Liver (tissue), 9 donors: ENCODE data around the gene TMCC2. TPM values are rescaled to one million over a fixed set of nuclear protein-coding genes. Genes with fewer than 3 reads are reported as not detected.
A peak's percentile ranks its signal among the peaks of the same experiment; 100 is the strongest.

Source experiments
- DNase-seq: peaks from one replicate; pipeline ENCODE4 v3.0.0-alpha.2; 2017; ENCODE audit warnings: low spot score
- H3K27ac ChIP-seq, 2 donors: one replicate each; pipeline ENCODE4 v1.7.0; 2013; ENCODE audit warnings: inconsistent platforms in 2 of 2, low read length in 2 of 2, control low read depth in 1 of 2, low read depth in 1 of 2, mild to moderate bottlenecking in 1 of 2
- H3K27me3 ChIP-seq, 4 donors: one replicate each; pipeline versions ENCODE4 v1.6.1 to v1.7.0; 2013; ENCODE audit warnings: low read length in 3 of 4, inconsistent platforms in 1 of 4, mild to moderate bottlenecking in 1 of 4, moderate library complexity in 1 of 4; ENCODE audit not compliant: control insufficient read depth in 4 of 4, insufficient read depth in 4 of 4
- H3K36me3 ChIP-seq, 4 donors: one replicate each; pipeline versions ENCODE4 v1.6.1 to v1.7.0; 2013; ENCODE audit warnings: low read length in 3 of 4, mild to moderate bottlenecking in 3 of 4, low read depth in 1 of 4, moderate library complexity in 1 of 4; ENCODE audit not compliant: control insufficient read depth in 4 of 4, insufficient read depth in 3 of 4
- H3K4me1 ChIP-seq, 4 donors: one replicate each; pipeline versions ENCODE4 v1.6.1 to v1.7.0; 2013; ENCODE audit warnings: low read length in 3 of 4, mild to moderate bottlenecking in 3 of 4, moderate library complexity in 1 of 4; ENCODE audit not compliant: control insufficient read depth in 4 of 4, insufficient read depth in 4 of 4
- H3K4me3 ChIP-seq, 3 donors: one replicate each; pipeline versions ENCODE4 v1.6.1 to v1.7.0; 2013; ENCODE audit warnings: low read length in 3 of 3, control low read depth in 1 of 3, low read depth in 1 of 3, mild to moderate bottlenecking in 1 of 3
- H3K9ac ChIP-seq, 2 donors: one replicate each; pipeline ENCODE4 v1.7.0; 2013; ENCODE audit warnings: low read length in 2 of 2, mild to moderate bottlenecking in 2 of 2, moderate library complexity in 2 of 2, control low read depth in 1 of 2, low read depth in 1 of 2
- H3K9me3 ChIP-seq, 4 donors: one replicate each; pipeline versions ENCODE4 v1.6.1 to v1.7.0; 2013; ENCODE audit warnings: low read length in 3 of 4; ENCODE audit not compliant: control insufficient read depth in 4 of 4
- EGR1 ChIP-seq, 2 donors: IDR thresholded peaks; 2 replicates each; pipeline ENCODE4 v1.6.1; 2016 to 2018; ENCODE audit warnings: antibody characterized with exemption in 2 of 2, low read depth in 2 of 2
- FOXA1 ChIP-seq: IDR thresholded peaks from 2 replicates; pipeline ENCODE4 v1.6.1; 2016; ENCODE audit warnings: antibody characterized with exemption
- FOXA2 ChIP-seq: IDR thresholded peaks from 2 replicates; pipeline ENCODE4 v1.6.1; 2016; ENCODE audit warnings: antibody characterized with exemption
- GABPA ChIP-seq, 2 donors: IDR thresholded peaks in 1 of 2; conservative IDR thresholded peaks in 1 of 2; 2 replicates each; pipeline ENCODE4 v1.6.1; 2016; ENCODE audit warnings: antibody characterized with exemption in 2 of 2, mild to moderate bottlenecking in 1 of 2, moderate library complexity in 1 of 2
- HNF4A ChIP-seq, 2 donors: conservative IDR thresholded peaks; 2 replicates each; pipeline ENCODE4 v1.6.1; 2016; ENCODE audit warnings: antibody characterized with exemption in 2 of 2, mild to moderate bottlenecking in 2 of 2
- HNF4G ChIP-seq: IDR thresholded peaks from 2 replicates; pipeline ENCODE4 v1.6.1; 2016; ENCODE audit warnings: antibody characterized with exemption
- JUND ChIP-seq, 2 donors: IDR thresholded peaks; 2 replicates each; pipeline ENCODE4 v1.6.1; 2016; ENCODE audit warnings: antibody characterized with exemption in 2 of 2
- NR2F2 ChIP-seq: IDR thresholded peaks from 2 replicates; pipeline ENCODE4 v1.6.1; 2016; ENCODE audit warnings: antibody characterized with exemption
- RAD21 ChIP-seq, 2 donors: IDR thresholded peaks; 2 replicates each; pipeline ENCODE4 v1.6.1; 2016; ENCODE audit warnings: antibody characterized with exemption in 2 of 2, mild to moderate bottlenecking in 2 of 2
- RXRA ChIP-seq, 2 donors: IDR thresholded peaks; 2 replicates each; pipeline ENCODE4 v1.6.1; 2017 to 2018; ENCODE audit warnings: antibody characterized with exemption in 2 of 2, mild to moderate bottlenecking in 1 of 2
- SP1 ChIP-seq: IDR thresholded peaks from 2 replicates; pipeline ENCODE4 v1.6.1; 2018; ENCODE audit warnings: antibody characterized with exemption, mild to moderate bottlenecking
- TAF1 ChIP-seq: conservative IDR thresholded peaks from 2 replicates; pipeline ENCODE4 v1.6.1; 2016; ENCODE audit warnings: antibody characterized with exemption, mild to moderate bottlenecking
- YY1 ChIP-seq: IDR thresholded peaks from 2 replicates; pipeline ENCODE4 v1.6.1; 2016; ENCODE audit warnings: antibody characterized with exemption, mild to moderate bottlenecking
- WGBS: extraction: QIAGEN DNeasy Blood & Tissue Kit; methylation state at CpG from one replicate; pipeline ENCODE4 v1.1.7; 2013; 5-methylcytosine and 5-hydroxymethylcytosine counted together
- polyA plus RNA-seq, 2 donors: library from polyadenylated mRNA; stranded (reverse) in 1 of 2; unstranded in 1 of 2; fragments of 200-250 nt in 1 of 2; fragments of >200 nt in 1 of 2; fragmentation: Nextera tagmentation in 1 of 2; extraction: Ambion mirVana in 1 of 2; gene quantifications; one replicate each; pipeline versions ENCODE4 v1.2.1 to v1.2.3, GENCODE V29; 2013 to 2015
- total RNA-seq, 2 donors: library from RNA; depleted of rRNA; stranded (reverse); fragments of >200 nt; gene quantifications; one replicate each; pipeline ENCODE4 v1.2.3, GENCODE V29; 2014
- TF ChIP-seq, protein P1 (sequence below): fragments of 150-350 bp; IDR thresholded peaks from 2 replicates; pipeline ENCODE4 v1.5.1; 2017; ENCODE audit warnings: improper control_type of control experiment, low read depth, low read length; ENCODE audit not compliant: missing input control
- TF ChIP-seq, protein P2 (sequence below): IDR thresholded peaks from 2 replicates; pipeline ENCODE4 v1.6.1; 2016; ENCODE audit warnings: antibody characterized with exemption
- TF ChIP-seq, protein P3 (sequence below): IDR thresholded peaks from 2 replicates; pipeline ENCODE4 v1.6.1; 2016; ENCODE audit warnings: antibody characterized with exemption
- TF ChIP-seq, protein P4 (sequence below): IDR thresholded peaks from 2 replicates; pipeline ENCODE4 v1.6.1; 2016; ENCODE audit warnings: antibody characterized with exemption, mild to moderate bottlenecking
- TF ChIP-seq, protein P5 (sequence below): IDR thresholded peaks from 2 replicates; pipeline ENCODE4 v1.6.1; 2016; ENCODE audit warnings: antibody characterized with exemption
- donor health status: healthy.
- donor health status: healthy.
- donor health status: healthy.
- donor health status: healthy.
- donor health status: healthy.

Gene TMCC2
- total and polyA plus RNA-seq, 4 donors = 0.06 to 452 (median 0.21) TPM

DNA sequence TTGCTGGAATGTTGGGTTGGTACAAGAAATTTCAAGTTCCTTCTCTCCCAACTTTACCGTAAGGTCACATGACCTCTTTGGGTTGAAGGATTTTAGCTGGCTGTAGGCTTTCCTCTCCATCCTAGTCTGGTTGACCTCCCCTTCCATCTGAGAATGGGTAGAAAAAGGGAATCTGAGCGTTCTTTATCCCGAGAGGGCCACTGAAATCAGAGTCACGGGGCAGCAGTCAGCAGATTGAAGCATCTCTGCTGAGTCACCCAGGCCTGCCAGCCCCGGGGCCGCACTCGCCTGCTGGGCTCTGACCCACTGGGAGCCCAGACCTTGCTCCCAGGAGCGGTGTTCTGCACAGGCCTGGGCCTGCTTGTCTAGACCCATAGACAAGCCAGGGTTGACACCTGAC is 31.0 kb downstream of the TMCC2 start:
- no peak overlapping the region for H3K9ac ChIP-seq
- no peaks in the 10 kb centered on the region for H3K36me3 ChIP-seq
- DNase-seq = no peak
- H3K4me1 ChIP-seq = peaks cover 0 to 2% (median 0%) of the 10 kb centered on the region in 4 donors
- no peak overlapping the region for H3K4me3 ChIP-seq
- TF ChIP-seq FOXA1 (no peak), RAD21 (IDR thresholded peaks at IDR 0.05) (no peak), TAF1 (no peak), SP1 (no peak), GABPA (IDR thresholded peaks at IDR 0.05 in 1 of 2, conservative IDR thresholded peaks at IDR 0.05 in 1 of 2) (no peak), FOXA2 (no peak), EGR1 (IDR thresholded peaks at IDR 0.05; ENCODE audit: low read depth in 2 of 2) (no peak), JUND (IDR thresholded peaks at IDR 0.05) (no peak)
- TF ChIP-seq, protein P1, sequence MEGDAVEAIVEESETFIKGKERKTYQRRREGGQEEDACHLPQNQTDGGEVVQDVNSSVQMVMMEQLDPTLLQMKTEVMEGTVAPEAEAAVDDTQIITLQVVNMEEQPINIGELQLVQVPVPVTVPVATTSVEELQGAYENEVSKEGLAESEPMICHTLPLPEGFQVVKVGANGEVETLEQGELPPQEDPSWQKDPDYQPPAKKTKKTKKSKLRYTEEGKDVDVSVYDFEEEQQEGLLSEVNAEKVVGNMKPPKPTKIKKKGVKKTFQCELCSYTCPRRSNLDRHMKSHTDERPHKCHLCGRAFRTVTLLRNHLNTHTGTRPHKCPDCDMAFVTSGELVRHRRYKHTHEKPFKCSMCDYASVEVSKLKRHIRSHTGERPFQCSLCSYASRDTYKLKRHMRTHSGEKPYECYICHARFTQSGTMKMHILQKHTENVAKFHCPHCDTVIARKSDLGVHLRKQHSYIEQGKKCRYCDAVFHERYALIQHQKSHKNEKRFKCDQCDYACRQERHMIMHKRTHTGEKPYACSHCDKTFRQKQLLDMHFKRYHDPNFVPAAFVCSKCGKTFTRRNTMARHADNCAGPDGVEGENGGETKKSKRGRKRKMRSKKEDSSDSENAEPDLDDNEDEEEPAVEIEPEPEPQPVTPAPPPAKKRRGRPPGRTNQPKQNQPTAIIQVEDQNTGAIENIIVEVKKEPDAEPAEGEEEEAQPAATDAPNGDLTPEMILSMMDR = no peak
- TF ChIP-seq, protein P2, sequence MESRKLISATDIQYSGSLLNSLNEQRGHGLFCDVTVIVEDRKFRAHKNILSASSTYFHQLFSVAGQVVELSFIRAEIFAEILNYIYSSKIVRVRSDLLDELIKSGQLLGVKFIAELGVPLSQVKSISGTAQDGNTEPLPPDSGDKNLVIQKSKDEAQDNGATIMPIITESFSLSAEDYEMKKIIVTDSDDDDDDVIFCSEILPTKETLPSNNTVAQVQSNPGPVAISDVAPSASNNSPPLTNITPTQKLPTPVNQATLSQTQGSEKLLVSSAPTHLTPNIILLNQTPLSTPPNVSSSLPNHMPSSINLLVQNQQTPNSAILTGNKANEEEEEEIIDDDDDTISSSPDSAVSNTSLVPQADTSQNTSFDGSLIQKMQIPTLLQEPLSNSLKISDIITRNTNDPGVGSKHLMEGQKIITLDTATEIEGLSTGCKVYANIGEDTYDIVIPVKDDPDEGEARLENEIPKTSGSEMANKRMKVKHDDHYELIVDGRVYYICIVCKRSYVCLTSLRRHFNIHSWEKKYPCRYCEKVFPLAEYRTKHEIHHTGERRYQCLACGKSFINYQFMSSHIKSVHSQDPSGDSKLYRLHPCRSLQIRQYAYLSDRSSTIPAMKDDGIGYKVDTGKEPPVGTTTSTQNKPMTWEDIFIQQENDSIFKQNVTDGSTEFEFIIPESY = no peak
- TF ChIP-seq, protein P3, sequence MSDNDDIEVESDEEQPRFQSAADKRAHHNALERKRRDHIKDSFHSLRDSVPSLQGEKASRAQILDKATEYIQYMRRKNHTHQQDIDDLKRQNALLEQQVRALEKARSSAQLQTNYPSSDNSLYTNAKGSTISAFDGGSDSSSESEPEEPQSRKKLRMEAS = no peak
- TF ChIP-seq, protein P4, sequence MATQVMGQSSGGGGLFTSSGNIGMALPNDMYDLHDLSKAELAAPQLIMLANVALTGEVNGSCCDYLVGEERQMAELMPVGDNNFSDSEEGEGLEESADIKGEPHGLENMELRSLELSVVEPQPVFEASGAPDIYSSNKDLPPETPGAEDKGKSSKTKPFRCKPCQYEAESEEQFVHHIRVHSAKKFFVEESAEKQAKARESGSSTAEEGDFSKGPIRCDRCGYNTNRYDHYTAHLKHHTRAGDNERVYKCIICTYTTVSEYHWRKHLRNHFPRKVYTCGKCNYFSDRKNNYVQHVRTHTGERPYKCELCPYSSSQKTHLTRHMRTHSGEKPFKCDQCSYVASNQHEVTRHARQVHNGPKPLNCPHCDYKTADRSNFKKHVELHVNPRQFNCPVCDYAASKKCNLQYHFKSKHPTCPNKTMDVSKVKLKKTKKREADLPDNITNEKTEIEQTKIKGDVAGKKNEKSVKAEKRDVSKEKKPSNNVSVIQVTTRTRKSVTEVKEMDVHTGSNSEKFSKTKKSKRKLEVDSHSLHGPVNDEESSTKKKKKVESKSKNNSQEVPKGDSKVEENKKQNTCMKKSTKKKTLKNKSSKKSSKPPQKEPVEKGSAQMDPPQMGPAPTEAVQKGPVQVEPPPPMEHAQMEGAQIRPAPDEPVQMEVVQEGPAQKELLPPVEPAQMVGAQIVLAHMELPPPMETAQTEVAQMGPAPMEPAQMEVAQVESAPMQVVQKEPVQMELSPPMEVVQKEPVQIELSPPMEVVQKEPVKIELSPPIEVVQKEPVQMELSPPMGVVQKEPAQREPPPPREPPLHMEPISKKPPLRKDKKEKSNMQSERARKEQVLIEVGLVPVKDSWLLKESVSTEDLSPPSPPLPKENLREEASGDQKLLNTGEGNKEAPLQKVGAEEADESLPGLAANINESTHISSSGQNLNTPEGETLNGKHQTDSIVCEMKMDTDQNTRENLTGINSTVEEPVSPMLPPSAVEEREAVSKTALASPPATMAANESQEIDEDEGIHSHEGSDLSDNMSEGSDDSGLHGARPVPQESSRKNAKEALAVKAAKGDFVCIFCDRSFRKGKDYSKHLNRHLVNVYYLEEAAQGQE = no peak
- WGBS = 89% methylated on average over 8 of the region's 8 CpGs
- no peaks in the 10 kb centered on the region for H3K9me3 ChIP-seq
- no peak overlapping the region for H3K27ac ChIP-seq
- peaks cover 0 to 2% (median 0%) of the 10 kb centered on the region in 4 donors for H3K27me3 ChIP-seq

DNA sequence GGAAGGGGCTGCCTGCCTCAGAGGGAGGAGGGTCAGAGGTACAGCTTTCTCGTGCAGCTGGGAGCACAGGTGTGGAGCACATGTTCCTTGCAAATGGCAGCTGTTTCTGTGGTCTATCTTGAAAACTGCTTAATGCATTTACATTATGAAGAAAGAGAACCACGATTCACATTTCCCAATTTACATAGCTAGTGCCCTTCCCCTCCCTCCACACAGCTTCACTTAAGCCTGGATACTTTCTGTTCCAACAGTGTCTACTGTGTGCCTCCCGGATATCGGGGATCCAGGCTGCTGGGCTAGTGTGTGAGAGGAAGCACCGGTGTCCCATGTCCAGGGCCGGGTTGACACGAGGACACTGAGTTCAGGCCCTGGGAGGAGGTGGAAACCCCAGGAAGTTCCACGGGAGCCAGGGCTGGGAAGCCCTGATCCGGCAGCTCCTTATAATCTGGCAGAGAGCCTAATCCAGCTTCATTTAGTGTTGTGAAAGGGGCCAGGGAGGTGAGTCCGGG is 31.6 kb downstream of the TMCC2 start:
- DNase-seq = no peak
- Histone ChIP-seq H3K27me3 (peaks cover 0 to 2% (median 0%) of the 10 kb centered on the region in 4 donors), H3K4me1 (peaks cover 0 to 2% (median 0%) of the 10 kb centered on the region in 4 donors), H3K4me3 (no peak overlapping the region), H3K9ac (no peak overlapping the region), H3K36me3 (no peaks in the 10 kb centered on the region), H3K9me3 (no peaks in the 10 kb centered on the region), H3K27ac (no peak overlapping the region)
- 61% methylated on average over 10 of the region's 10 CpGs for WGBS
- TF ChIP-seq, protein P5, sequence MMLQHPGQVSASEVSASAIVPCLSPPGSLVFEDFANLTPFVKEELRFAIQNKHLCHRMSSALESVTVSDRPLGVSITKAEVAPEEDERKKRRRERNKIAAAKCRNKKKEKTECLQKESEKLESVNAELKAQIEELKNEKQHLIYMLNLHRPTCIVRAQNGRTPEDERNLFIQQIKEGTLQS = no peak
- TF ChIP-seq NR2F2 (peak; percentile 30), RAD21 (IDR thresholded peaks at IDR 0.05) (no peak), FOXA1 (no peak), TAF1 (no peak), RXRA (IDR thresholded peaks at IDR 0.05) (peak; percentile 34 to 38), FOXA2 (no peak), HNF4G (no peak), EGR1 (IDR thresholded peaks at IDR 0.05; ENCODE audit: low read depth in 2 of 2) (no peak), SP1 (peak; percentile 23), JUND (IDR thresholded peaks at IDR 0.05) (no peak), HNF4A (conservative IDR thresholded peaks at IDR 0.05) (no peak), GABPA (IDR thresholded peaks at IDR 0.05 in 1 of 2, conservative IDR thresholded peaks at IDR 0.05 in 1 of 2) (no peak), YY1 (no peak)
- TF ChIP-seq, protein P3 = no peak
- TF ChIP-seq, protein P1 = no peak
- TF ChIP-seq, protein P2 = no peak
